HCT116 (cell line): Measurements from ENCODE around the gene GFAP. TPM values are rescaled to one million over a fixed set of nuclear protein-coding genes. Genes with fewer than 3 reads are reported as not detected.

Source experiments
- ATAC-seq: fragments of 200-7000 bp; cut with Tn5 transposase; 2 replicates; pipeline ENCODE4 v1.9.1; 2020; ENCODE audit warnings: mild to moderate bottlenecking, moderate library complexity
- BruUV-seq: library from RNA; stranded (reverse); fragments of 400-500 nt; replicated peaks from 2 replicates; lab custom pipeline; 2021; lab: Mats Ljungman, UMichigan
- CTCF ChIA-PET: fragments of 300-600 bp; sonication (Branson Sonifier 250); formaldehyde crosslinking; loops from one replicate; lab custom pipeline; 2021; ENCODE audit warnings: antibody characterized with exemption; lab: Charles Lee
- POLR2A ChIA-PET: fragments of 300-600, 350-600 bp; sonication (Branson Sonifier 250); formaldehyde crosslinking; loops from one replicate; lab custom pipeline; 2021; ENCODE audit warnings: antibody characterized with exemption; lab: Charles Lee
- RAD21 ChIA-PET, 2 experiments: fragments of 300-600 bp; sonication (Branson Sonifier 250); formaldehyde crosslinking; loops; one replicate each; lab custom pipeline; 2023; ENCODE audit warnings: low total read pairs in 2 of 2; ENCODE audit not compliant: uncharacterized antibody in 2 of 2, unreplicated experiment in 2 of 2, low non-redundant PET in 1 of 2; lab: Charles Lee
- DNase-seq: peaks from one replicate; pipeline ENCODE4 v3.0.0-alpha.2; 2010; ENCODE audit warnings: low read depth, low spot score
- H2AFZ ChIP-seq: fragments of 200-600 bp; shearing (Covaris generic), sonication (generic); 2 replicates; pipeline ENCODE4 v1.6.1; 2017; ENCODE audit warnings: low read depth, mixed run types, mixed read lengths, antibody characterized with exemption, low read length; ENCODE audit not compliant: poor library complexity, severe bottlenecking
- H3K27ac ChIP-seq: 2 replicates; pipeline ENCODE4 v1.5.1; 2012; ENCODE audit warnings: low read depth, low read length
- H3K27me3 ChIP-seq: fragments of 200-600 bp; sonication (generic); 2 replicates; pipeline ENCODE4 v1.6.1; 2016; ENCODE audit warnings: mixed run types, low read length, mixed read lengths; ENCODE audit not compliant: insufficient read depth
- H3K36me3 ChIP-seq, 2 experiments: fragments of 200-500 bp in 1 of 2; fragments of 200-600 bp in 1 of 2; sonication (Bioruptor generic) in 1 of 2; sonication (generic) in 1 of 2; 2 replicates each; pipeline versions ENCODE4 v1.5.1 to v1.6.1; 2014 to 2016; ENCODE audit warnings: low read length in 2 of 2, inconsistent platforms in 1 of 2, mixed read lengths in 1 of 2, mixed run types in 1 of 2; ENCODE audit not compliant: insufficient read depth in 2 of 2, control insufficient read depth in 1 of 2
- H3K4me1 ChIP-seq, 2 experiments: fragments of 200-600 bp in 1 of 2; sonication (generic) in 1 of 2; 2 replicates each; pipeline versions ENCODE4 v1.5.1 to v1.6.1; 2012 to 2017; ENCODE audit warnings: low read length in 2 of 2, inconsistent platforms in 1 of 2, mild to moderate bottlenecking in 1 of 2, mixed read lengths in 1 of 2, mixed run types in 1 of 2, moderate library complexity in 1 of 2; ENCODE audit not compliant: insufficient read depth in 2 of 2, control insufficient read depth in 1 of 2
- H3K4me2 ChIP-seq: fragments of 200-600 bp; sonication (generic); 2 replicates; pipeline ENCODE4 v1.6.1; 2017; ENCODE audit warnings: mixed run types, low read length, mixed read lengths
- H3K4me3 ChIP-seq, 2 experiments: fragments of 200-600 bp in 1 of 2; sonication (generic) in 1 of 2; replicated peaks in 1 of 2; 2 replicates each; pipeline ENCODE4 v1.5.1; 2011 to 2016; ENCODE audit warnings: low read length in 2 of 2, control low read depth in 1 of 2, low read depth in 1 of 2, mild to moderate bottlenecking in 1 of 2, mixed read lengths in 1 of 2, mixed run types in 1 of 2
- H3K79me2 ChIP-seq: fragments of 200-600 bp; sonication (generic); 2 replicates; pipeline ENCODE4 v1.6.1; 2017; ENCODE audit warnings: mild to moderate bottlenecking, mixed run types, low read length, moderate library complexity, mixed read lengths; ENCODE audit not compliant: insufficient read depth
- H3K9ac ChIP-seq: fragments of 200-600 bp; sonication (generic); 2 replicates; pipeline ENCODE4 v1.6.1; 2016; ENCODE audit warnings: low read length, mixed read lengths
- H3K9me2 ChIP-seq: fragments of 200-600 bp; sonication (generic), shearing (Covaris generic); 2 replicates; pipeline ENCODE4 v1.6.1; 2017; ENCODE audit warnings: mixed run types, mild to moderate bottlenecking, moderate library complexity; ENCODE audit not compliant: insufficient read depth
- H3K9me3 ChIP-seq, 2 experiments: fragments of 200-500 bp in 1 of 2; fragments of 200-600 bp in 1 of 2; sonication (Bioruptor generic) in 1 of 2; sonication (generic) in 1 of 2; 2 replicates each; pipeline ENCODE4 v1.6.1; 2014 to 2017; ENCODE audit warnings: low read length in 2 of 2, mixed read lengths in 2 of 2, inconsistent platforms in 1 of 2, low read depth in 1 of 2, mild to moderate bottlenecking in 1 of 2, mixed run types in 1 of 2, moderate library complexity in 1 of 2; ENCODE audit not compliant: control insufficient read depth in 1 of 2, insufficient read depth in 1 of 2
- H4K20me1 ChIP-seq: fragments of 200-600 bp; sonication (generic), shearing (Covaris generic); 2 replicates; pipeline ENCODE4 v1.6.1; 2017; ENCODE audit warnings: mixed run types, mild to moderate bottlenecking, moderate library complexity; ENCODE audit not compliant: insufficient read depth
- ELF1 ChIP-seq: IDR thresholded peaks from 2 replicates; pipeline ENCODE4 v1.6.1; 2012; ENCODE audit warnings: low read depth, borderline replicate concordance
- SIN3A ChIP-seq: IDR thresholded peaks from 2 replicates; pipeline ENCODE4 v1.6.1; 2012; ENCODE audit warnings: low read depth
- TCF7L2 ChIP-seq: IDR thresholded peaks from 2 replicates; pipeline ENCODE4 v1.7.0; 2011; ENCODE audit warnings: borderline replicate concordance, inconsistent platforms; ENCODE audit not compliant: insufficient read depth, insufficient read length; ENCODE audit errors: extremely low read depth
- intact Hi-C: fragments of 100-400 bp; cut with micrococcal nuclease; formaldehyde crosslinking; loops from 2 replicates; pipeline ENCODE4 v1.10.0; 2022
- total RNA-seq: library from RNA; stranded (reverse); gene quantifications from one replicate; pipeline ENCODE4 v1.2.1, GENCODE V29; 2021; ENCODE audit not compliant: unreplicated experiment
- TF ChIP-seq, protein P1 (sequence below): IDR thresholded peaks from 2 replicates; pipeline ENCODE4 v1.6.1; 2012; ENCODE audit warnings: low read depth
- TF ChIP-seq, protein P2 (sequence below), 3 experiments: fragments of 200-600 bp in 1 of 3; sonication (generic) in 1 of 3; IDR thresholded peaks in 2 of 3; conservative IDR thresholded peaks in 1 of 3; 2 replicates each; pipeline ENCODE4 v1.5.1; 2012 to 2017; ENCODE audit warnings: low read depth in 2 of 3, low read length in 2 of 3, antibody characterized with exemption in 1 of 3, borderline replicate concordance in 1 of 3, control low read depth in 1 of 3, mild to moderate bottlenecking in 1 of 3, mixed read lengths in 1 of 3, mixed run types in 1 of 3, moderate library complexity in 1 of 3; ENCODE audit not compliant: insufficient read depth in 1 of 3

GFAP gene
- total RNA-seq, 1 experiment from 2014 or later = not detected

DNA sequence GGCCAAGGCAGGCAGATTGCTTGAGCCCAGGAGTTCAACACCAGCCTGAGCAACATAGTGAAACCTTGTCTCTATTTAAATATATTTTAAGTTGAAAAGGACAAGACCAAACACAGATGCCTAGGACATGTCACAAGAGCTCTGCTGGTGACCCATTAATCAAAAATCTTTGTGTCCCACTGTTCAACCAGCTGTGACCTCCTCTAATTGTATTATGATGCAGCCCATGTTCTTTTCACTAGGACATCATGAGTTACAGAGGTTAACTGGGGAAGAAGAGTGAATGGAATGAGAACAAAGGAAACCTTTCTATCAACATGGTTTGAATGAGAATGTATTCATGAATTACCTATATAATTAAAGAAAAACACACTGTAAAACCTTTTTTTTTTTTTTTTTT is 23.1 kb downstream of the GFAP start:
- DNase-seq (no peak), ATAC-seq (no peak)
- Histone ChIP-seq H3K27ac (no peak overlapping the region), H2AFZ (no peak overlapping the region), H3K4me2 (no peak overlapping the region), H3K9ac (no peak overlapping the region), H3K79me2 (peaks cover 97% of the 10 kb centered on the region), H4K20me1 (peaks cover 16% of the 10 kb centered on the region; the same call in 1 of the 2 replicates), H3K9me2 (no peaks in the 10 kb centered on the region), H3K27me3 (no peaks in the 10 kb centered on the region), H3K4me3 (no peak overlapping the region), H3K36me3 (peaks cover 23 to 31% of the 10 kb centered on the region in 2 experiments; a peak in 3 of 4 replicates), H3K4me1 (0 out of 4 replicates have a peak, but pooled peaks cover 0 to 4% of the 10 kb centered on the region in 2 experiments), H3K9me3 (no peaks in the 10 kb centered on the region)
- ChIA-PET RAD21 (no interaction called here), CTCF (no interaction called here), POLR2A (no interaction called here)
- intact Hi-C loops = no loop called here
- TF ChIP-seq, protein P1, sequence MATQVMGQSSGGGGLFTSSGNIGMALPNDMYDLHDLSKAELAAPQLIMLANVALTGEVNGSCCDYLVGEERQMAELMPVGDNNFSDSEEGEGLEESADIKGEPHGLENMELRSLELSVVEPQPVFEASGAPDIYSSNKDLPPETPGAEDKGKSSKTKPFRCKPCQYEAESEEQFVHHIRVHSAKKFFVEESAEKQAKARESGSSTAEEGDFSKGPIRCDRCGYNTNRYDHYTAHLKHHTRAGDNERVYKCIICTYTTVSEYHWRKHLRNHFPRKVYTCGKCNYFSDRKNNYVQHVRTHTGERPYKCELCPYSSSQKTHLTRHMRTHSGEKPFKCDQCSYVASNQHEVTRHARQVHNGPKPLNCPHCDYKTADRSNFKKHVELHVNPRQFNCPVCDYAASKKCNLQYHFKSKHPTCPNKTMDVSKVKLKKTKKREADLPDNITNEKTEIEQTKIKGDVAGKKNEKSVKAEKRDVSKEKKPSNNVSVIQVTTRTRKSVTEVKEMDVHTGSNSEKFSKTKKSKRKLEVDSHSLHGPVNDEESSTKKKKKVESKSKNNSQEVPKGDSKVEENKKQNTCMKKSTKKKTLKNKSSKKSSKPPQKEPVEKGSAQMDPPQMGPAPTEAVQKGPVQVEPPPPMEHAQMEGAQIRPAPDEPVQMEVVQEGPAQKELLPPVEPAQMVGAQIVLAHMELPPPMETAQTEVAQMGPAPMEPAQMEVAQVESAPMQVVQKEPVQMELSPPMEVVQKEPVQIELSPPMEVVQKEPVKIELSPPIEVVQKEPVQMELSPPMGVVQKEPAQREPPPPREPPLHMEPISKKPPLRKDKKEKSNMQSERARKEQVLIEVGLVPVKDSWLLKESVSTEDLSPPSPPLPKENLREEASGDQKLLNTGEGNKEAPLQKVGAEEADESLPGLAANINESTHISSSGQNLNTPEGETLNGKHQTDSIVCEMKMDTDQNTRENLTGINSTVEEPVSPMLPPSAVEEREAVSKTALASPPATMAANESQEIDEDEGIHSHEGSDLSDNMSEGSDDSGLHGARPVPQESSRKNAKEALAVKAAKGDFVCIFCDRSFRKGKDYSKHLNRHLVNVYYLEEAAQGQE = no peak
- TF ChIP-seq, protein P2, sequence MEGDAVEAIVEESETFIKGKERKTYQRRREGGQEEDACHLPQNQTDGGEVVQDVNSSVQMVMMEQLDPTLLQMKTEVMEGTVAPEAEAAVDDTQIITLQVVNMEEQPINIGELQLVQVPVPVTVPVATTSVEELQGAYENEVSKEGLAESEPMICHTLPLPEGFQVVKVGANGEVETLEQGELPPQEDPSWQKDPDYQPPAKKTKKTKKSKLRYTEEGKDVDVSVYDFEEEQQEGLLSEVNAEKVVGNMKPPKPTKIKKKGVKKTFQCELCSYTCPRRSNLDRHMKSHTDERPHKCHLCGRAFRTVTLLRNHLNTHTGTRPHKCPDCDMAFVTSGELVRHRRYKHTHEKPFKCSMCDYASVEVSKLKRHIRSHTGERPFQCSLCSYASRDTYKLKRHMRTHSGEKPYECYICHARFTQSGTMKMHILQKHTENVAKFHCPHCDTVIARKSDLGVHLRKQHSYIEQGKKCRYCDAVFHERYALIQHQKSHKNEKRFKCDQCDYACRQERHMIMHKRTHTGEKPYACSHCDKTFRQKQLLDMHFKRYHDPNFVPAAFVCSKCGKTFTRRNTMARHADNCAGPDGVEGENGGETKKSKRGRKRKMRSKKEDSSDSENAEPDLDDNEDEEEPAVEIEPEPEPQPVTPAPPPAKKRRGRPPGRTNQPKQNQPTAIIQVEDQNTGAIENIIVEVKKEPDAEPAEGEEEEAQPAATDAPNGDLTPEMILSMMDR (IDR thresholded peaks at IDR 0.05 in 2 of 3, conservative IDR thresholded peaks at IDR 0.05 in 1 of 3; ENCODE audit: borderline replicate concordance in 1 of 3, insufficient read depth in 1 of 3, low read depth in 2 of 3, low read length in 2 of 3) = no peak
- TF ChIP-seq ELF1 (no peak), SIN3A (no peak), TCF7L2 (no peak)
- BruUV-seq = no TSS peak
